GM19240 (cell line): ENCODE data around the gene LGALS8.
A peak's percentile ranks its signal among the peaks of the same experiment; 100 is the strongest.

ENCODE experiments used
- DNase-seq: peaks from one replicate; pipeline ENCODE4 v3.0.0; 2011; ENCODE audit warnings: low spot score; ENCODE audit not compliant: insufficient read length

LGALS8 gene

GRCh38 chr1:236509203-236509602 is 14.6 kb upstream of the LGALS8 start:
- no peak for DNase-seq

- DNase-seq = no peak
Measured at GRCh38 chr1:236509647-236510401, 14.0 kb upstream of the LGALS8 start.

GRCh38 chr1:236511735-236512418 is 11.9 kb upstream of the LGALS8 start:
- DNase-seq = no peak

GRCh38 chr1:236514703-236515442 is 8.9 kb upstream of the LGALS8 start:
- DNase-seq = no peak

GRCh38 chr1:236515443-236515958 is 8.3 kb upstream of the LGALS8 start:
- no peak for DNase-seq

- DNase-seq = no peak
Measured at GRCh38 chr1:236516929-236517704, 6.7 kb upstream of the LGALS8 start.

- no peak for DNase-seq
Measured at GRCh38 chr1:236518322-236518721, 5.5 kb upstream of the LGALS8 start.

- no peak for DNase-seq
Measured at GRCh38 chr1:236520445-236521005, 3.3 kb upstream of the LGALS8 start.

GRCh38 chr1:236522937-236523703 is 662 bp upstream of the LGALS8 start:
- DNase-seq = no peak

- DNase-seq = peak; percentile 43
Measured at GRCh38 chr1:236524142-236524894, 536 bp downstream of the LGALS8 start.

GRCh38 chr1:236524895-236525184 is 1.1 kb downstream of the LGALS8 start:
- no peak for DNase-seq

GRCh38 chr1:236526079-236526478 is 2.3 kb downstream of the LGALS8 start:
- no peak for DNase-seq

GRCh38 chr1:236530286-236530685 is 6.5 kb downstream of the LGALS8 start:
- DNase-seq = no peak

GRCh38 chr1:236530959-236531358 is 7.2 kb downstream of the LGALS8 start:
- no peak for DNase-seq

- DNase-seq = no peak
Measured at GRCh38 chr1:236532850-236533249, 9.1 kb downstream of the LGALS8 start.

GRCh38 chr1:236534151-236534651 is 10.4 kb downstream of the LGALS8 start:
- no peak for DNase-seq

GRCh38 chr1:236535190-236535589 is 11.4 kb downstream of the LGALS8 start:
- DNase-seq = no peak

- DNase-seq = no peak
Measured at GRCh38 chr1:236535662-236536161, 11.9 kb downstream of the LGALS8 start.

- DNase-seq = no peak
Measured at GRCh38 chr1:236536540-236536939, 12.8 kb downstream of the LGALS8 start.
